ENCODE results near the gene AP1S1.
A peak's percentile ranks its signal among the peaks of the same experiment; 100 is the strongest.

Gene AP1S1

DNA sequence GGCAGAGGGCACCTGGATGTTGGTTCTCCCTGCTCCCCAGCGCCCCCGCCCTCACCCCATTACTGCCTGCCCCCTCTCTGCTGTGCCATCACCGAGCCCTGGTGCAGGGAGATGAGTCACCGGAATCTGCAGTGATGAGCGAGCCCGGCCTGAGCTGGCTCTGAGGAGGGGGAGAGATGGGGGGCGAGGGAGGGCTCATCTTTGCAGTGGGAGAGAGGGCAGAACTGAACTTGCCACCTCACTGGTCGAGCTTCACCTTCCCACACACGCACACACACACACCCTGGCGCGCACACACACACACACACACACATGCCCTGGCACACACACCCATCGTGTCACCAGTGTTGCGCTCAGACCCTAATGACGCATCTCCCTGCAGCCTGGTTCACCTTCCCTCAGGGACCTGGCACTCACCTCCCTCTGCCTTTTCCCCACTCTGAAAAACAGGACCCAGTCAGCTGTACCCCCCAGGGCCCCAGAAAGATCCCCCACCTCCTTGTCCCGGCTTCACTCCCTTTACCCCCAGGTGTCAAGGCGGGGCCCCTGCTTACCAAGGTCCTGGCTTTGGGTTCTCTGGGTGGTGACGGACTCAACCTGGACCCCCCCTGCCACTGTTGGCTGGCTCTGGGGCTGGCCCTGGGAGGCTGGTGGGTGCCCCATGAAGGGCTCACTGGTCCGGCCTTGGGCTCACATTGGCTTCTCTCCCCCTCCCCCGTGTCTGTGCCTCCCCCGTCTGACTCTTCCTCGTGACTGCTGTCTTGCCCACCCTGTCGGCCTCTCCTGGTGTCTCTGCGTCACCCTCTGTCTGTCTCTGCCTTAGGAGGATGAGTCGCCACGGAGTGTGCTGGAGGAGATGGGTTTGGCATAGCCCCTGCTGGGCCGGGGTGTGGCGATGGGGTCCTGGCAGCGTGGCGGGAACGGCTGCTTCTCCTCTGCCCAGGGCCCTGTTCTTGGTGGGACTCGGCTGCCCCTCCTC, 5.7 kb downstream of the AP1S1 start:
- no peak for DNase-seq

GRCh38 chr7:101160910-101161309, 6.6 kb downstream of the AP1S1 start:
- no peak for DNase-seq

GRCh38 chr7:101161692-101162471, 7.6 kb downstream of the AP1S1 start:
- no peak for DNase-seq

GRCh38 chr7:101162551-101163278, 8.4 kb downstream of the AP1S1 start:
- DNase-seq = no peak

DNA sequence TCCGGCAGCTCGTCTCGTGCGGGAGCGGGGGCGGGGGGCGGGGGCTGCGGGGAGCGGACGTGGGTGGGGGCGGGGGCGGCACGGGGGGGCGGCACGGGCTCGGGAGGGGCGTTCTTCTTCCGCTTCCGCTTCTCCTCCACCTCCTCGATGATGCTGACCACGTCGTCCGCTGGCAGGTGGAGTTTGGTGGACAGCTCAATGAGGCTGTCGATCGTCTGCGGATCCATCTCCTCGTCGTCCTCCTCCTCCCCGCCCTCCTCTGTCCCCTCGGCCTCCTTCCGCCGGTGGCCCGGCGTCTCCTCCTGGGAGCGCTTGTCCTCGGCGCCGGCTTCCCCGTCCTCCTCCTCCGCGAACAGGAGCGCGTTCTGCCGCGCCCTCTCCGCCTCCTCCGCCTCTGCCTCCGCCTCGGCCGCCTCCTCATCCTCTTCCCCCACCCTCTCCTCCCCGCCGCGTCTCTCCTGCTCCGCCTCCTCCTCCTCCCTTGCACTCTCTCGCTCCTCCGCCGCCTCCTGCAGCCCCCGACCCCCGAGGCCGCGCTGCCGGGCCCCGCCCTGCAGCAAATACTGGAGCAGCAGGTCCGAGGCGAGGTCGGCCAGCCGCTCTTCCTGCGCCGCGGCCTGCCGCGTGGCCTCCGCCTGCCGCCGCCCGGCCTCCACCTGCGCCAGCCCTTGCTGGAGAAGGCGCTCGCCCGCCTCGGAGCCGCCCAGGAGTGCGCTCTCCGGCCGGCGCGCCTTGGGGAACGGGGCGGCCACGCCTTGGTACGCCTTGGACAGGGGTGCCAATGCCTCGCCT, 9.2 kb downstream of the AP1S1 start:
- no peak for DNase-seq

- no peak for DNase-seq
These were observed 10.0 kb downstream of the AP1S1 start for GRCh38 chr7:101164071-101164840.

- peak; percentile 81 for DNase-seq
These were observed 11.0 kb downstream of the AP1S1 start, which contains the start of gene VGF for GRCh38 chr7:101165075-101165957. Gene VGF (minus strand): TSS chr7:101165569. CDS start chr7:101164843, 726 bp downstream.

DNA sequence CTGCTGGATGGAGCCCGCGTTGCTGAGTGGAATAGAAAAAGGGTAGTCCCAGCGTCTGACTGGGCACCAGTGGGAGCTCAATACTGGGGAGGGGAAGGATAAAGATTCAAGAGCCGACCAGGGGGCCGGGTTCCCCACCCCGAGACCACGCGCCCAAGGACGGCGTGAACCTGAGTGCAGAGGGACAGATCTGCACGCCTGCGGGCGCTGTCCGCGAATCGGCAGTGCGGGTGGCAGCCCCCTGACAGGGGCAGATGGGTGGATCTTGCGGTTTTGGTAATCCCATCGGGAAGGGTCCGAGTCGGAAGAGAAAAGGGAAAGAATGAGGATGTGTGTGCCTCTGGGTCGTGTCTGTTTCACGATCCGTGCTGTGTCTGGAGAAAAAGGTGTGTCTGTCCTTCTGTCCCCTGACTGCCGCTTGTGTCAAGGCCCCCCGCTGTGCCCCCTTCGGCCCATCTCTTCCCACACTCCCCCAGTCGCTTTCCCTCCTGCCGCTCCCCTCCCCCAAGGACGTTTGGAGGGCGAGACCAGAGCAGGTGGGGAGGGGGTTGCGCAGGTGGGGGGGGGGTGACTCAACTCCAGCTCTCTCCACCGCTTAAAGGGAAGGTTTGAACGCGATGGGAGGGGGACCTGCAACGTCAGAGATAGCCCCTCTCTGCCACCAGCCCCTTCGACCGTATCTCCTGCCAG, 11.8 kb downstream of the AP1S1 start:
- no peak for DNase-seq

GRCh38 chr7:101166648-101166908, 12.3 kb downstream of the AP1S1 start:
- no peak for DNase-seq

- no peak for DNase-seq
These were observed 12.8 kb downstream of the AP1S1 start for GRCh38 chr7:101166909-101167644.

DNA sequence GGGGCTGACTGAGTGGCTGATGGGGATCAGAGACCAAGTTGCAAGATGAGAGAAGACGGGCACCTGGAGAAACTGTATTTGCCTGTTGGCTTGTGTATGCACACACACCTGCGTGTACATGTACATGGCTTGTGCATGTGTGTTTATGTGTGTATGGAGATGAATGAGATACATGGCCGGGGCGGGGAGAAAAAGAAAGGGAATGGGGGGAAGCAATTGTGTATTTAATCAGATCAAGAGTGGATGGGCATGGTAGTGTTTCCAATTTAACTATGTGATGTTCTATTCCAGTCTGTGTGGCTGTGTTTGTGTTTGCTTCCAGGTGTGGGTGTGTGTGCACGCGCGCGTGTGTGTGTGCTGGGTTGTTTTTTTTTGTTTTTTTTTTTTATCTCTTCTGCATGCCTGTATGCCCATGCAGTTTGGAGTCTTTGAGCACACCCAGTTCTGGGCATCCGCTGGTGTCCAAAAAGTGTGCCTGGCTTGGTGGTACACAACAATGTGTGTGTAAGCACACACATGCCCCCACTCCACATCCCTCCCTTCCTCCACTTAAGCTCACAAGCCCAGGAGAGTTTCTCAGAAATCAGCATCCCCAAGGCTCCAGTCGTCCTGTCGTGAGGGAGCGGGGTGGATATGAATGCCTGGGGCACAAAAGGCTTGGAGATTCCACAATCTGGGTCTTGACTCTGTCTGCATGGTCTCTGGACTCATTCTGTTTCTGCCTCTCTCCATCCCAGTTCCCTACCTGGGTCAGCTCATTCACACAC, 13.6 kb downstream of the AP1S1 start:
- no peak for DNase-seq

GRCh38 chr7:101168412-101169049, 14.3 kb downstream of the AP1S1 start:
- no peak for DNase-seq

DNA sequence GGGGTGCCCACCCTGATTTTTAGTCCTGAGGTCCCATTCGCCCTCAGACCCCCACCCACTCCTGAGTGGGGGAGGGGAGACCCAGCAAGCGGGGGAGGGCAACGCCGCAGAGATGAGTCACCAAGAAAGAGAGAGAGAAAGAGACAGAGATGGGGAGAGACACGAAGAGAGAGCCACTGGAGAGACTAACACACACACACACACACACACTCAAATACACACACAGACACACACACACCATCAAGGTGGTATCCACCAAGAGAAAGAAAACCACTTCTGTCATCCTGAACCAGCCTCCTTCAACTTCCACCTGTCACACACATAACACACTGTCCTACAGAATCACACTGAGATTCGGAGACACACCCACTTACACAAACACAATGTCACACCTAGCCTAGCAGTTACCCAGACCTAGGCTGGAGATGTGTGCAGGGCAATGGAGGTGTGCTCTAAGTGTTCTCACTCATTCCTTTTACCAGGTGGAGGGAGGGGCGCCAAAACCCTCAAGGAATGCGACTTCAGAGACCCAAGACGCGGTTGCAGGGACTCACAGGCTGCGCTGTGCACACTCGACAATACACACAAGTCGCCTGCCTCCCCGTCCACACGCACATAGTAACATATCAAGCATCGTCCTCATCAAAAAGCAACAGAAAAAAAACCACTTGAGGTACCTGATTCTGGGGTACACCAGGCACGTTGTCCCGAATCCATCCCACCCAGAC, 15.0 kb downstream of the AP1S1 start:
- DNase-seq = no peak

GRCh38 chr7:101169838-101170551, 15.7 kb downstream of the AP1S1 start:
- DNase-seq = peak; percentile 52

DNA sequence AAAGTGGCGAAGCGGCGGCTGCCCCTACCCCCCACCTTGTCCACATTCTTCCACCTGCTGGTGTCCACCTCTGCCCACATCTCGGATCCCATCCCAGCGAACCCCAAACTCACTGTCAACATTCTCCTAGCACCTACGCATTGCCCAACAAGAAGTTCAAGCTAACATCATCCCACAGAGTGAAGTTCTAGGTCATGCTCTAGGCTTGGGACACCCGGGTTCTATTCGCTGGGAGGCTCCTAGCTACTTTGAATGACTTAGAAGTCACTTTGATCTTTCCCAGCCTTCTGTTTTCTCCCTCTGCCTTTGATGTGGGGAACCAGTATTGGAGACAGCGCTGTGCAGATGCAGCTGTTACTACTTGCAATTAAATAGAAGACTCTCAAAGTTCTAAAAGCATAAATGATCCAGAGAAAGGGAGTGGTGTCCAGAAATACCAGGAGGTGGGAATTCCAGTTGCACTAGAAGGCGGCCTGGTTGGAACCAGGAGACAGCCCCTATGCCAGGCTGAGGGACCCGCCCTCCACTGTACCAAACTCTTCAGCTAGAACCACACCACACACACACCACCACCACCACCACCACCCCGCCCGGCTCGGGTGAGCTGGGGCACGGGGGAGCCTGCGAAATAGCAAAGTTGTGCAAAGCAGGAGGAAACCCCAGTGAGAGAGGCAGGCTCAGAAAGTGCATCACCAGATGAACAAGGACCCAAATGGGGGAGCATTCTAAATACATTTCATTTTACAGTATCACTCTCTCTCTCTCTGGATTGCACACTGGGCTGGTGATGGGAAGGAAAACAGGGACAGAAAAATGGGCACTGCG, 16.6 kb downstream of the AP1S1 start:
- peak; percentile 21 for DNase-seq

GRCh38 chr7:101171442-101171837, 17.2 kb downstream of the AP1S1 start:
- DNase-seq = no peak
